ENCODE measurements around the gene NPC1.
"Not testable (repeated sequence)": the region's sequence is repeated elsewhere in the genome, so short reads cannot be mapped to it uniquely, and the experiment has no call there.

The NPC1 gene

GRCh38 chr18:23586249-23587196 lies at the start of gene NPC1:
NPC1 (minus strand) TSS chr18:23586506; CDS start chr18:23586343, 163 bp downstream.
- DNase-seq, result peak; percentile 92 to 93

- no peak for DNase-seq
These were observed 49.7 kb upstream of the NPC1 start for GRCh38 chr18:23636071-23636399.

DNA sequence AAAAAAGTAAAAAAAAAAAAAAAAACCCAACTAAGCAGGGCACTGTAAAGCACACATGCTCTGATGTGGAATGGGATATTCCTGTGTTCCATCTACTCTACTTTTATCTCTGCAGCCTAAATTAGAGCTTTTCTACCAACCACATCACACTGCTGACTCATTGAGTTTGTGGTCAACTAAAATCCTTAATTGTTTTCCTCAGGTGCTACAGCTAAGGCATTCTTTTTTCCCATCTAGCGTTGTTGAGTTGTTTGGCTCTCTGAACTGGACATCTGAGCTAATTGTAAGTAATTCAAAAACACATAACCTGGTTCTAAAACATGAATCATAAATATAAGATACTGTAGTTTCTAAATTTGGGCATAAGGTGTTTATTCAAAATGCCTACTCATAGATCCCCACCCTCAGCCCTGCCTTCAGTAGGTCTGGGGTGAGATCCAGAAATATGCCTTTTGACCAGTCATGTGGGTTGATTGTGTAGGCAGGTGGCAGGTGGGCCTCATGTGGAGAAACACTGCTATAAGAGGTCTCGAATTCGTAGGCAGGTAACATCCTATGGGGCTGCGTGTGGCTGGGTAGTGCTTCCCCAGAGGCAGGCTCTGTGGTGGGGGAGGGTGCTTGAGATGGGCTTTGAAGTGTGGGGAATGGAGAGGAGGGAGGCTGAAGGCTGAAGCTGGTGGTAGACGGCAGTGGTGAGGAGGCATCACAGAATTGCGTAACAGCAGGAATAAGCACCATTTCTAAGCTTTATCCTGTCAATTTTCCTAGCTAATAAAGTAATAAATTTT lies 49.2 kb upstream of the NPC1 start:
- DNase-seq, result no peak

- DNase-seq, result no peak
These were observed 48.4 kb upstream of the NPC1 start for GRCh38 chr18:23634692-23635091.

- DNase-seq, result no peak
These were observed 46.3 kb upstream of the NPC1 start for GRCh38 chr18:23632615-23633014.

DNA sequence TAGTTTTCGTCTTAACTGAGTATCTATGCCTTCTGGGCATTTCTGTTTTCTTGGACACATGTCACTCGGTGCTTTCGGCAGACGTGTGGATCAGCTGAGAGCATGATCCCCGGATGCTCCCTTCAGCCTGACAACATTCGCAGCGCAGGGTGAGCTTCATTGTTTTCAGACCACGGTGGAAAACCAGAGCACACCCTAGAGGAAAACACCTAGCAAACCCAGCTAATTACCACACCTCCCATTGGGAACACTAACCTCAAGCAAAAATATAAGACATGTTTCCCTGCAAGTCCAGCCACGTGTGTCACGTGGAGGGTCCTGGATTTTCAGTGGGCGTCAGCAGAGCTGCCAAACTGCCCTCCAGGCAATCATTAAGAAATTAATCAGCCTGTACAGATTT lies 45.4 kb upstream of the NPC1 start:
- DNase-seq, result no peak

- no peak for DNase-seq
These were observed 45.0 kb upstream of the NPC1 start for GRCh38 chr18:23631312-23631711.

- no peak for DNase-seq
These were observed 43.2 kb upstream of the NPC1 start for GRCh38 chr18:23629444-23629946.

- DNase-seq, result no peak
These were observed 41.7 kb upstream of the NPC1 start for GRCh38 chr18:23627970-23628369.

DNA sequence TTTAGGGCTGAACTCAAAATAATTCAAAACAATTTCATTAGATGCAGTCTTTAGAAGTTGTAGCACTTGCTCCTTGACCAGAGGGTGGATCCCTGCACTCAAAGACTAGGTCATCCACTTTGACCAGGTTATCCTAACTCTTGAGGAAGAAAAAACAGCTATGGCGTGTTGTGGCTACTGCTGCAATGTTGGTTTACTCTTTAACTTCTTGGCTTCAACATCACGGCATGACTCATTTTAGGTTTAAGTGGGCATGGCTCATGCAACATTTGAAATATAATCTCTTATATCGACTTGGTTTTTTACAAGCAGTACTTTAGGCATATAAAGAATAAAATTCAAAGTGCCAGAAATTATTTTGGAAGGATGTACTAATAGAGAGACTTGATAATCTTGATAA lies 41.0 kb upstream of the NPC1 start:
- no peak for DNase-seq

DNA sequence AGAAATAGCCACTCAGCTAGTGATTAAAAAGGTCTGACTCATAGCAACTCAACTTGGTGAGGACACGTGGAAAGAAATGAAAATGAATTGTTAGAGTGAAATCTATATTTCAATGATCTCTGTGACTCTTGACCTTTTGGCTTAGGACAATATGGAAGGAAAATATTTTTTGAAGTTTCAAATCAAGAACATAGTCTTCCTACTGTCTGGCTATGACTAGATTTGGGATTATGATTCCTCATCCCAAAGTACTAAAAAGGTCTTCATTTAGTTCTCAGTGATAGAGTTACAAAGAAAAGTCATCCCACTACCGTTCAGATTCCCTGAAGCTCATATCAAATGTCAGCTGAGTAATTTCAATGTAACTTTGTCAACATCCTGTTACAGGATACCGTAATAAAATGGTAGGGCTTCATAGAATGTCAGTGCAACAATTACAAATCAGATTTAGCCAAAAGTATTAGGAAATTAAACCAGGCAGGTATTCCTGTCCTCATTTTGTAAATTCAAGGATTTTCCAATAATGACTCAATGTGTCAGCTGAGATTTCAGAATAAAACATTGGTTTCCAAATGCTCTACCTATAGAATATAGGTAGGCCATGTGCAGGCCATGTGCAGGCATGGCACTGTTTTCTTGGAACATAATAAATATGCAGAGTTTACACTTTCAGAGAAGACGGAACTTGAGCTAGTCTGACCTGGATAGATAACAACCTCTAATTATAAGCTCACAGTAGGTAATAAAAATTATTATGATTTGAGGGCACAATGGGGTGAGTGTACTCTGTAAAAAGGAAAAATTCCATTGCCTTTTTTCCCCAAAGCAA lies 40.4 kb upstream of the NPC1 start:
- no peak for DNase-seq

GRCh38 chr18:23623040-23623439 lies 36.7 kb upstream of the NPC1 start:
- DNase-seq, result no peak

- peak in 1 of 2 donors; percentile 3 for DNase-seq
These were observed 33.1 kb upstream of the NPC1 start for GRCh38 chr18:23619388-23619881.

- peak in 1 of 2 donors; percentile 6 for DNase-seq
These were observed 32.6 kb upstream of the NPC1 start for GRCh38 chr18:23618862-23619387.

GRCh38 chr18:23617412-23618014 lies 31.2 kb upstream of the NPC1 start:
- no peak for DNase-seq

DNA sequence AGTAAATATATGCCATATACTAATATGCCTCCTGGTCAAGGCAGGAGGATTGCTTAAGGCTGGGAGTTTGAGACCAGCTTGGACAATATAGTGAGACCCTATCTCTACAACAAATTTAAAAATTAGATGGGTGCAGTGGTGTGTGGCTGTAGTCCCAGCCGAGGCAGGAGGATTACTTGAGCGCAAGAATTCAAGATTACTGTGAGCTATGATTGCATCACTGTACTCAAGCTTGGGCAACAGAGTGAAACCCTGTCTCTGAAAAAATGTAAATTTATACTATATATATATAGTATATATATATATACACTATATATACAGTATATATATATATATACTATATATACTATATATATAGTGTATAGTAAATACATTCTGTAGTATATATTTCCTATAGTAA lies 30.0 kb upstream of the NPC1 start:
- no peak for DNase-seq

DNA sequence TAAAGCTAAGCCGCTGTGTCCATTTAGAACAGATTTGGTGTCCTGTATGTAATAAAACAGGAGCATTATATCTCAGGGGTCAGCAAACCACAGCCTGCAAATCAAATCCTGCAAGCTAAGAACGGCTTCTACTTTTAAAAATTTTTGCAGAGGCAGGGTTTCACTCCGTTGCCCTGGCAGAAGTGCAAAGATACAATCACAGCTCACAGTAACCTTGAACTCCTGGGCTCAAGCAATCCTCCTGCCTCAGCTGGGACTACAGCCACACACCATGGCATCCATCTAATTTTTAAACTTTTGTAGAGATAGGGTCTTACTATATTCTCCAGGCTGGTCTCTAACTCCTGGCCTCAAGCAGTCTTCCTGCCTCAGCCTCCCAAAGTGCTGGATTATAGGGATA lies 28.6 kb upstream of the NPC1 start:
- no peak for DNase-seq

DNA sequence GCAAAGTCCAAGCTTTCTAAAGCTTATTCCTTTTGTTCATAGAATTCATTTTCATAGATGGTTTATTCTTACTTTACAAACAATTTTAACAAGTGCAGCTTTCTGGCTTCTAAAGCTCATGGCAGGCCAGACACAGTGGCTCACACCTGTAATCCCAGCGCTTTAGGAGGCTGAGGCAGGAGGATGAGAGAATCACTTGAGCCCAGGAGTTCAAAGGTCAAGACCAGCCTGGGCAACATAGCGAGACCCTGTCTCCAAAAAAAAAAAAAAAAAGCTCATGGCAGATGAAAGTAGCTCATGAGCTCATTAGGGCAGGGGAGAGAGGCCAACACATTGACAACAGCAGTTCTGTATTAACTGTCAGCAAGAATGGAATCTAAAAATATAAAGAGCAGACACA lies 28.1 kb upstream of the NPC1 start:
- DNase-seq, result no peak

- not testable (repeated sequence) for DNase-seq
These were observed 26.8 kb upstream of the NPC1 start for GRCh38 chr18:23613091-23613475.

- no peak for DNase-seq
These were observed 26.3 kb upstream of the NPC1 start for GRCh38 chr18:23612434-23613090.

DNA sequence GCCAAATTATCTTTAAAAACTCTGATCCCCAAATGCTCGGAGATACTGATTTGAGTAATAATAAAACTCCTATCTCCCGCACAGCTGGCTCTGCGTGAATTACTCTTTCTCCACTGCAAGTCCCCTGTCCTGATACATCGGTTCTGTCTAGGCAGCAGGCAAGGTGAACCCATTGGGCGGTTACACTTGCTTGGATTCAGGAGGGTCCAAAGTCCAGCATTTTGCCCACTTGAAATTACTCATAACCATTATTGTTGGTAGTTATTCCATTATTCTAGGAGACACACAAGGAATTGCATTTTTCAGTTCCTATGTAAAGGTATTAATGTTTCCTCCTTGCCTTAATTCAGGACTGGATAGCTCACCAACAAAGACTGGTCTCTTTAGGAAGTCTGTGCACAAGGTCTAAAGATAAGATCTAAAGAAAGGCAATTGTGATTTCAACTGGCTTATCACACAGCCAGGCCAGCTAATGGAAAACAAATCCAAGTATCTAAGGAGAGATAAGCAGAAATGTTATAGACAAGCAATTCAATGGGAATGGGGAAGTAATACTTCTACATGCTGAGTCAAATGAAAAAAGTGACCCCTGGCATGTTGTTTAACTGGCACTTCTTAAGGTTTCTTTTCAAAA lies 23.2 kb upstream of the NPC1 start:
- no peak for DNase-seq
